ENCODE results near the gene TMEM205. TPM values are rescaled to one million over a fixed set of nuclear protein-coding genes. Genes with fewer than 3 reads are reported as not detected.

TMEM205 gene
- total and polyA plus RNA-seq, 2 of the 8 experiments (the other 6 are each of a cell fraction or from before 2014, with no cell fraction given): 73.5 to 423 TPM

DNA sequence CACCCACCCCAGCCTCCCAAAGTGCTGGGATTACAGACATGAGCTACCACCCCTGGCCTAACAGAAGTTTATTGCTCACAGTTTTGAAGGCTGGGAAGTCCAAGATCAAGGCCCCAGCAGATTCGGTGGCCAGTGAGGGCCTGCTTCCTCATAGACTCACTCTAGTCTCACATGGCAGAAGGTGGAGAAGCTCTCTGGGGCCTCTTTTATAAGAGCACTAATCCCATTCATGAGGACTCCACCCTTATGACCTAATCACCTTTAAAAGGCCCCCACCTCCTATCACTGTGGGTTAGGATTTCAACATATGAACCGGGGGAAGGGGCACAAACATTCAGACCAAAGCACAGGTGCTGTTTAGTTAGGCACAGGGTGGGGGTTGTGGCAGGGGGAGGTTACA lies 21.5 kb upstream of the TMEM205 start:
- 93% methylated on average over 2 of the region's 2 CpGs; no CpG with 5 or more reads in 1 of the 2 experiments for WGBS, 2 experiments (ENCODE audit: extremely low coverage in 1 of 2, insufficient coverage in 1 of 2, insufficient read length in 1 of 2, insufficient replicate concordance in 2 of 2, low coverage in 1 of 2, low lambda C conversion rate in 2 of 2, missing lambda C conversion rate in 1 of 2)
- no peak overlapping the region for H3K27ac ChIP-seq (ENCODE audit: low read depth, low read length)
- H3K27me3 ChIP-seq (replicated peaks in 1 of 4; ENCODE audit: control insufficient read depth in 3 of 4, extremely low read depth in 1 of 4, insufficient read depth in 3 of 4, low read length in 3 of 4): no peaks in the 10 kb centered on the region
- H4K20me1 ChIP-seq (replicated peaks in 1 of 2; ENCODE audit: control insufficient read depth in 1 of 2, insufficient read depth in 2 of 2, low read length in 2 of 2): peaks cover 0 to 3% of the 10 kb centered on the region in 2 experiments
- no peak overlapping the region for H3K9ac ChIP-seq (replicated peaks in 1 of 4; ENCODE audit: extremely low read depth in 1 of 4, low read depth in 3 of 4, low read length in 3 of 4)
- no peak overlapping the region for H3K4me2 ChIP-seq (ENCODE audit: insufficient read depth in 1 of 2, low read depth in 2 of 2, low read length in 2 of 2)
- H2BK5ac ChIP-seq (ENCODE audit: low read depth, low read length): no peak overlapping the region
- peaks cover 0 to 1% (median 0%) of the 10 kb centered on the region in 4 experiments; a peak in 2 of 7 replicates for H3K4me1 ChIP-seq (replicated peaks in 1 of 4; ENCODE audit: control insufficient read depth in 3 of 4, insufficient read depth in 4 of 4, low read length in 3 of 4)
- DNase-seq (ENCODE audit: low read depth in 1 of 2, low spot score in 2 of 2) (no peak), FAIRE-seq (no peak)
- no peak overlapping the region for H2AFZ ChIP-seq (ENCODE audit: low read length)
- H3K18ac ChIP-seq (ENCODE audit: extremely low read depth, low read length): no peak overlapping the region
- no peak overlapping the region for H3K4me3 ChIP-seq (ENCODE audit: extremely low read depth in 1 of 4, insufficient read depth in 2 of 4, low read depth in 3 of 4, low read length in 4 of 4)
- H2BK120ac ChIP-seq (replicated peaks; ENCODE audit: low read depth, low read length): no peak overlapping the region
- no peaks in the 10 kb centered on the region for H3K9me3 ChIP-seq (ENCODE audit: insufficient read depth in 2 of 2, low read depth in 1 of 2, low read length in 1 of 2)
- H4K5ac ChIP-seq (ENCODE audit: insufficient read length, low read depth, low read length): no peak overlapping the region
- H4K91ac ChIP-seq (replicated peaks; ENCODE audit: insufficient read length, low read length): no peak overlapping the region
- H3K23ac ChIP-seq (ENCODE audit: insufficient read length): no peak overlapping the region
- H3K56ac ChIP-seq (replicated peaks; ENCODE audit: insufficient read length, low read depth, low read length): no peak overlapping the region
- no peaks in the 10 kb centered on the region for H3K79me1 ChIP-seq (ENCODE audit: low read depth, low read length)
- ChIA-PET CTCF (ENCODE audit: partially characterized antibody) (interaction anchor here (0.6 to 7.0 kb wide), 8 partner anchors 10 to 1782 kb away, joined by 3 to 49 read pairs (median 3); partner anchors contain the start of gene EPOR), POLR2A (ENCODE audit: partially characterized antibody) (interaction anchor here (1.8 to 2.8 kb wide), 2 partner anchors 13 to 15 kb away, joined by 4 to 9 read pairs; no protein-coding TSS in a partner anchor)
- no peak overlapping the region for H4K8ac ChIP-seq (ENCODE audit: extremely low read depth, insufficient read depth, low read length)
- no peak overlapping the region for H2AK5ac ChIP-seq (ENCODE audit: low read depth, low read length)
- no peaks in the 10 kb centered on the region for H3K79me2 ChIP-seq (ENCODE audit: control insufficient read depth in 1 of 2, insufficient read depth in 2 of 2, low read length in 2 of 2)
- H2BK12ac ChIP-seq (ENCODE audit: low read depth, low read length): no peak overlapping the region
- no peak overlapping the region for H2BK15ac ChIP-seq (ENCODE audit: low read length)
- no peak for TF ChIP-seq TBP (IDR thresholded peaks at IDR 0.05; ENCODE audit: low read depth, low read length)
- TF ChIP-seq SRF (IDR thresholded peaks at IDR 0.05; ENCODE audit: low read depth, low read length): no peak
- TF ChIP-seq CBX8 (IDR thresholded peaks at IDR 0.05; ENCODE audit: borderline replicate concordance, low read depth, low read length): no peak
- TF ChIP-seq ASH2L (IDR thresholded peaks at IDR 0.05; ENCODE audit: low read length): no peak
- TF ChIP-seq HDAC6 (IDR thresholded peaks at IDR 0.05; ENCODE audit: low read depth, low read length): no peak
- H3K23me2 ChIP-seq (ENCODE audit: low read depth, low read length): no peaks in the 10 kb centered on the region
- no peak overlapping the region for H3K4ac ChIP-seq (replicated peaks; ENCODE audit: insufficient read length, low read depth, low read length)
- H3K14ac ChIP-seq (ENCODE audit: insufficient read length): no peak overlapping the region
- H3K36me3 ChIP-seq (ENCODE audit: control insufficient read depth in 2 of 4, insufficient read depth in 4 of 4, low read length in 3 of 4): peaks cover 0 to 3% (median 0%) of the 10 kb centered on the region in 4 experiments; a peak in 1 of 8 replicates
- no peak overlapping the region for H2BK20ac ChIP-seq (ENCODE audit: low read length)
